GM18861 (cell line): ENCODE results near the gene NUCB1.
"Not testable (repeated sequence)": the region's sequence is repeated elsewhere in the genome, so short reads cannot be mapped to it uniquely, and the experiment has no call there.

Experiments
- ATAC-seq: cut with Tn5 transposase; IDR thresholded peaks from one replicate; pipeline ENCODE4 v1.9.1; 2021; ENCODE audit not compliant: unreplicated experiment

NUCB1 gene

GRCh38 chr19:48905664-48906063 is 5.6 kb downstream of the NUCB1 start:
- ATAC-seq, result no peak

GRCh38 chr19:48906324-48906723 is 6.2 kb downstream of the NUCB1 start:
- no peak for ATAC-seq

- no peak for ATAC-seq
These were observed 7.6 kb downstream of the NUCB1 start for GRCh38 chr19:48907671-48908070.

GRCh38 chr19:48909424-48910077 is 9.4 kb downstream of the NUCB1 start:
- ATAC-seq, result not testable (repeated sequence)

- no peak for ATAC-seq
These were observed 10.7 kb downstream of the NUCB1 start for GRCh38 chr19:48910803-48911202.

GRCh38 chr19:48913114-48913889 is 13.2 kb downstream of the NUCB1 start:
- no peak for ATAC-seq

GRCh38 chr19:48914181-48914580 is 14.1 kb downstream of the NUCB1 start:
- ATAC-seq, result no peak

GRCh38 chr19:48915757-48916156 is 15.6 kb downstream of the NUCB1 start:
- ATAC-seq, result no peak

- no peak for ATAC-seq
These were observed 18.0 kb downstream of the NUCB1 start for GRCh38 chr19:48918071-48918470.

GRCh38 chr19:48918801-48919247 is 18.7 kb downstream of the NUCB1 start:
- no peak for ATAC-seq

GRCh38 chr19:48919271-48919670 is 19.2 kb downstream of the NUCB1 start:
- not testable (repeated sequence) for ATAC-seq

GRCh38 chr19:48920949-48921348 is 20.8 kb downstream of the NUCB1 start:
- no peak for ATAC-seq

- ATAC-seq, result no peak
These were observed 21.8 kb downstream of the NUCB1 start for GRCh38 chr19:48921721-48922500.

- no peak for ATAC-seq
These were observed 22.7 kb downstream of the NUCB1 start for GRCh38 chr19:48922548-48923490.

- no peak for ATAC-seq
These were observed 25.2 kb downstream of the NUCB1 start for GRCh38 chr19:48925240-48925843.

GRCh38 chr19:48925890-48926289 is 25.8 kb downstream of the NUCB1 start:
- ATAC-seq, result not testable (repeated sequence)

GRCh38 chr19:48926909-48927308 is 26.8 kb downstream of the NUCB1 start:
- no peak for ATAC-seq

GRCh38 chr19:48927692-48928091 is 27.6 kb downstream of the NUCB1 start:
- not testable (repeated sequence) for ATAC-seq

GRCh38 chr19:48928164-48929025 is 28.3 kb downstream of the NUCB1 start:
- no peak for ATAC-seq
